Activated CD8-positive, alpha-beta memory T cell treated with anti-CD3 and anti-CD28 coated beads, Interleukin-2, amount 50 U/mL, for 48 hours (primary cell): ENCODE data around the gene AP4S1.

Experiments used
- DNase-seq: peaks from one replicate; pipeline ENCODE4 v3.0.0-alpha.2; 2020

AP4S1 gene

GRCh38 chr14:31139301-31139847 lies 113.9 kb downstream of the AP4S1 start:
- no peak for DNase-seq

GRCh38 chr14:31142455-31143087 lies 117.1 kb downstream of the AP4S1 start:
- no peak for DNase-seq
